ENCODE results near the gene RPS25. TPM values are rescaled to one million over a fixed set of nuclear protein-coding genes. Genes with fewer than 3 reads are reported as not detected.
"Not testable (repeated sequence)": the region's sequence is repeated elsewhere in the genome, so short reads cannot be mapped to it uniquely, and the experiment has no call there.

The RPS25 gene
- total RNA-seq, 1 experiment from 2014 or later = 1,450 TPM

- H3K9ac ChIP-seq (ENCODE audit: extremely low read depth, insufficient read length, low read length) = no peak overlapping the region
- H3K23me2 ChIP-seq (ENCODE audit: insufficient read length, low read depth, low read length, poor library complexity, severe bottlenecking) = no peaks in the 10 kb centered on the region
- no peak overlapping the region for H2AFZ ChIP-seq (ENCODE audit: low read length)
Observed at GRCh38 chr11:118984825-118985224, 33.3 kb downstream of the RPS25 start.

DNA sequence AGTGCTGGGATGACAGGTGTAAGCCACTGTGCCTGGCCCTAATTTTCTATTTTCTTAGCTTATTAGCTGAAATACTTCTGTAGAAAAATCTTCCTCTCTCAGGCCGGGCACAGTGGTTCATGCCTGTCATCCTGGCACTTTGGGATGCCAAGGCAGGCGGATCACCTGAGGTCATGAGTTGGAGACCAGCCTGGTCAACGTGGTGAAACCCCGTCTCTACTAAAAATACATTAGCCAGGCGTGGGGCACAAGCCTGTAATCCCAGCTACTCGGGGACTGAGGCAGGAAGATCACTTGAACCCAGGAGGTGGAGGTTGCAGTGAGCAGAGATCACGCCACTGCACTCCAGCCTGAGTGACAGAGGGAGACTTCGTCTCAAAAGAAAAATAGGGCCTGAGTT, 33.8 kb downstream of the RPS25 start:
- H3K23me2 ChIP-seq (ENCODE audit: insufficient read length, low read depth, low read length, poor library complexity, severe bottlenecking); H2BK15ac ChIP-seq (ENCODE audit: low read depth, low read length); H3K9me3 ChIP-seq (ENCODE audit: control insufficient read depth, low read depth, low read length); H3K79me1 ChIP-seq (ENCODE audit: insufficient read depth, low read depth, low read length, poor library complexity, severe bottlenecking); H2AK5ac ChIP-seq (ENCODE audit: insufficient read length, low read length); H3K36me3 Mint-ChIP-seq (ENCODE audit: insufficient read depth in 1 of 3, low read depth in 3 of 3); H2AFZ ChIP-seq (ENCODE audit: low read length); H3K4me2 ChIP-seq (ENCODE audit: insufficient read depth, insufficient read length, low read length); H3K79me2 ChIP-seq (ENCODE audit: insufficient read depth, low read length); H2BK120ac ChIP-seq (ENCODE audit: low read depth, low read length, poor library complexity, severe bottlenecking); H3K23ac ChIP-seq (ENCODE audit: insufficient read length, low read depth, low read length); H3K27me3 ChIP-seq (ENCODE audit: insufficient read depth, low read length); H4K20me1 ChIP-seq (ENCODE audit: control insufficient read depth, insufficient read depth, insufficient read length); H2BK5ac ChIP-seq (ENCODE audit: insufficient read length, low read length); H4K8ac ChIP-seq (replicated peaks; ENCODE audit: insufficient read length, low read depth, low read length); H3K18ac ChIP-seq (ENCODE audit: insufficient read length, low read depth, low read length); H3K14ac ChIP-seq (ENCODE audit: insufficient read depth, low read length); H3K27me3 Mint-ChIP-seq (ENCODE audit: low read depth); DNase-seq; H3K9me3 Mint-ChIP-seq; H3K4ac ChIP-seq (ENCODE audit: low read depth, low read length); H2BK20ac ChIP-seq (ENCODE audit: low read depth, low read length, poor library complexity, severe bottlenecking); H3K4me1 ChIP-seq (ENCODE audit: insufficient read depth, low read length); H3K56ac ChIP-seq (ENCODE audit: insufficient read length, low read depth, low read length); H3T11ph ChIP-seq (ENCODE audit: low read length); H4K91ac ChIP-seq (ENCODE audit: insufficient read length, low read depth, low read length); H4K5ac ChIP-seq (ENCODE audit: insufficient read length, low read depth, low read length); H2BK12ac ChIP-seq (ENCODE audit: insufficient read length, low read depth, low read length); H3K9ac ChIP-seq (ENCODE audit: extremely low read depth, insufficient read length, low read length); H3K27ac ChIP-seq (ENCODE audit: insufficient read length, low read depth, low read length); H3K4me3 Mint-ChIP-seq: not testable (repeated sequence)
- H3K4me1 Mint-ChIP-seq = peaks cover 13 to 15% of the 10 kb centered on the region in 2 experiments
- peak overlapping the region in 1 of 3 experiments; percentile 50; a peak in 1 of 7 replicates for H3K27ac Mint-ChIP-seq
- WGBS (ENCODE audit: extremely low coverage, insufficient read length, low lambda C conversion rate) = no CpG with 5 or more reads among the region's 8 CpGs

More at GRCh38 chr11:118984825-118985224, 33.3 kb downstream of the RPS25 start:
- WGBS (ENCODE audit: extremely low coverage, insufficient read length, low lambda C conversion rate) = no CpG with 5 or more reads among the region's 2 CpGs
- Histone ChIP-seq H4K5ac (ENCODE audit: insufficient read length, low read depth, low read length) (no peak overlapping the region), H3K9me3 (ENCODE audit: control insufficient read depth, low read depth, low read length) (no peaks in the 10 kb centered on the region), H3K18ac (ENCODE audit: insufficient read length, low read depth, low read length) (no peak overlapping the region), H3K56ac (ENCODE audit: insufficient read length, low read depth, low read length) (no peak overlapping the region), H2AK5ac (ENCODE audit: insufficient read length, low read length) (no peak overlapping the region), H3K23ac (ENCODE audit: insufficient read length, low read depth, low read length) (no peak overlapping the region), H2BK120ac (ENCODE audit: low read depth, low read length, poor library complexity, severe bottlenecking) (no peak overlapping the region), H2BK12ac (ENCODE audit: insufficient read length, low read depth, low read length) (no peak overlapping the region), H3K4ac (ENCODE audit: low read depth, low read length) (no peak overlapping the region), H3K4me2 (ENCODE audit: insufficient read depth, insufficient read length, low read length) (no peak overlapping the region), H2BK15ac (ENCODE audit: low read depth, low read length) (no peak overlapping the region), H3K27ac (ENCODE audit: insufficient read length, low read depth, low read length) (no peak overlapping the region), H3K4me1 (ENCODE audit: insufficient read depth, low read length) (no peaks in the 10 kb centered on the region), H4K20me1 (ENCODE audit: control insufficient read depth, insufficient read depth, insufficient read length) (no peaks in the 10 kb centered on the region), H4K8ac (replicated peaks; ENCODE audit: insufficient read length, low read depth, low read length) (no peak overlapping the region), H3K79me2 (ENCODE audit: insufficient read depth, low read length) (no peaks in the 10 kb centered on the region), H2BK20ac (ENCODE audit: low read depth, low read length, poor library complexity, severe bottlenecking) (no peak overlapping the region), H3K79me1 (ENCODE audit: insufficient read depth, low read depth, low read length, poor library complexity, severe bottlenecking) (no peaks in the 10 kb centered on the region), H2BK5ac (ENCODE audit: insufficient read length, low read length) (no peak overlapping the region), H3K14ac (ENCODE audit: insufficient read depth, low read length) (no peak overlapping the region), H3T11ph (ENCODE audit: low read length) (no peak overlapping the region), H4K91ac (ENCODE audit: insufficient read length, low read depth, low read length) (no peak overlapping the region), H3K27me3 (ENCODE audit: insufficient read depth, low read length) (no peaks in the 10 kb centered on the region; the same call in 1 of the 2 replicates)
- no peak for TF ChIP-seq CTCF (conservative IDR thresholded peaks at IDR 0.05)
- no peaks in the 10 kb centered on the region for H3K36me3 Mint-ChIP-seq (ENCODE audit: insufficient read depth in 1 of 3, low read depth in 3 of 3)
- DNase-seq = no peak
- peaks cover 4% of the 10 kb centered on the region for H3K27me3 Mint-ChIP-seq (ENCODE audit: low read depth)
- H3K9me3 Mint-ChIP-seq = no peaks in the 10 kb centered on the region
- no peak overlapping the region for H3K27ac Mint-ChIP-seq
- no peak overlapping the region for H3K4me3 Mint-ChIP-seq
- peaks cover 8 to 10% of the 10 kb centered on the region in 2 experiments for H3K4me1 Mint-ChIP-seq
